GM18519 (cell line): ENCODE measurements around the gene HPD.
A peak's percentile ranks its signal among the peaks of the same experiment; 100 is the strongest.
"Not testable (repeated sequence)": the region's sequence is repeated elsewhere in the genome, so short reads cannot be mapped to it uniquely, and the experiment has no call there.

Source experiments
- ATAC-seq: cut with Tn5 transposase; IDR thresholded peaks from one replicate; pipeline ENCODE4 v1.9.1; 2021; ENCODE audit warnings: mild to moderate bottlenecking, moderate library complexity; ENCODE audit not compliant: unreplicated experiment, low FRiP score

HPD gene

GRCh38 chr12:121858662-121859572 is at the start of gene HPD:
TSS of gene HPD (minus strand) at chr12:121858859. CDS start at chr12:121858823, 36 bp downstream.
- ATAC-seq = no peak

DNA sequence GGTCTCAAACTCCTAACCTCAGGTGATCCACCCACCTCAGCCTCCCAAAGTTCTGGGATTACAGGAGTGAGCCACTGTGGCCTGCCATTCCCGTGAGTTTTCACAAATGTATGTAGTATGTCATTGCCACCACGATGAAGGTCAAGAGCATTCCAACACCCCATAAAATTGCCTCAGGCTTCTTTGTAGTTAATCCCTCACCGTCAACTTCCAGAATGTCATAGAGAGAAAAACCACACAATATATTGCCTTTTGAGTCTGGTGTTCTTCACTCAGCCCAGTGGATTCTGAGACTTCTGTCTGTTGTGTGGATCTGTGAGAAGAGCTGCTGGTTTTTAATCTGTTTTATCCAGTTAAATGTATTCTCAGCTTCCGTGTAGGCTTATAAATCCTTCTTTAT is 47.1 kb upstream of the HPD start:
- no peak for ATAC-seq

GRCh38 chr12:121903202-121903601 is 44.5 kb upstream of the HPD start:
- no peak for ATAC-seq

- ATAC-seq = no peak
These were observed 40.9 kb upstream of the HPD start for GRCh38 chr12:121899590-121899989.

DNA sequence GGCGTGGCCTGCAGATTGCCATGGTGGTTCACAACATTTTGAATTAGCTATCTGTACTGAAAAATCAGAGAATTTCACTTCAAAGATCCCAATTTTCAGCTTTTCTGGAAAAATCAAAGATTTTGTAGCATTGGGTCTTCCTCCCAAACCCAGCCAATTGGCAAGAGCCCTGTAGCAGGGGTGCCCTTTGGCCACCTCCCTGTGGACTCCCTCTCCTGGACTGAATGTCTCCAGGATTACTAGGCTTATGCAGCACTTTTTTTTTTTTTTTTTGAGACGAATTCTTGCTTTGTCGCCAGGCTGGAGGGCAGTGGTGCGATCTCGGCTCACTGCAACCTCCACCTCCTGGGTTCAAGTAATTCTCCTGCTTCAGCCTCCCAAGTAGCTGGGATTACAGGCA is 39.6 kb upstream of the HPD start:
- ATAC-seq = no peak

GRCh38 chr12:121894633-121895032 is 36.0 kb upstream of the HPD start:
- no peak for ATAC-seq

- no peak for ATAC-seq
These were observed 35.4 kb upstream of the HPD start for GRCh38 chr12:121893961-121894460.

GRCh38 chr12:121892673-121893561 is 34.3 kb upstream of the HPD start:
- ATAC-seq = no peak

- not testable (repeated sequence) for ATAC-seq
These were observed 31.0 kb upstream of the HPD start for GRCh38 chr12:121889661-121890060.

DNA sequence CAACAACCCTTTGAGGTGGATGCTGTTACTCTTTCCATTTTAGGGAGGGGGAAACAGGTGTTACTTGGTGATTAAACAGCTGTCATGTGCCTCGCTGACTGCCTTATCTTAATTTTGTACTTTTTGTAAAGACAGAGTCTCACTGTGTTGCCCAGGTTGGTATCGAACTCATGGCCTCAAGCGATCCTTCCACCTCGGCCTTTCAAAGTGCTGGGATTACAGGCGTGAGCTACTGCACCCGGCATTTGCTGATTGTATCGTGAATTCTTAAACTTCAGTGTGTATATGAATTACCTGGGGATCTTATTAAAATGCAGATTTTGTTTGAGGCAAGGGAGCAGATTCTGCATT is 30.6 kb upstream of the HPD start:
- no peak for ATAC-seq

- peak; percentile 66 for ATAC-seq
These were observed 30.0 kb upstream of the HPD start, which contains the start of gene PSMD9 for GRCh38 chr12:121888478-121889273. TSS of gene PSMD9 (plus strand) at chr12:121888790. CDS start at chr12:121888857, 67 bp downstream.

GRCh38 chr12:121888083-121888477 is 29.4 kb upstream of the HPD start:
- no peak for ATAC-seq

DNA sequence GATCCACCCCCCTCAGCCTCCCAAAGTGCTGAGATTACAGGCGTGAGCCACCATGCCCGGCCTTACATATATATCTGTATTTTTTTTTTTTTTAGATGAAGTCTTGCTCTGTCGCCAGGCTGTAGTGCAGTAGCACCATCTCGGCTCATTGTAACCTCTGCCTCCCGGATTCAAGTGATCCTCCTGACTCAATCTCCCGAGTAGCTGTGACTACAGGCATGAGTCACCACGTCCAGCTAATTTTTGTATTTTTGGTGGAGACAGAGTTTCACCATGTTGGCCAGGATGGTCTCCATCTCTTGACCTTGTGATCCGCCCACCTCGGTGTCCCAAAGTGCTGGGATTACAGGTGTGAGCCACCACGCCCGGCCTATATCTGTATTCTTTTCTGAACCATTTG is 26.5 kb upstream of the HPD start:
- not testable (repeated sequence) for ATAC-seq

DNA sequence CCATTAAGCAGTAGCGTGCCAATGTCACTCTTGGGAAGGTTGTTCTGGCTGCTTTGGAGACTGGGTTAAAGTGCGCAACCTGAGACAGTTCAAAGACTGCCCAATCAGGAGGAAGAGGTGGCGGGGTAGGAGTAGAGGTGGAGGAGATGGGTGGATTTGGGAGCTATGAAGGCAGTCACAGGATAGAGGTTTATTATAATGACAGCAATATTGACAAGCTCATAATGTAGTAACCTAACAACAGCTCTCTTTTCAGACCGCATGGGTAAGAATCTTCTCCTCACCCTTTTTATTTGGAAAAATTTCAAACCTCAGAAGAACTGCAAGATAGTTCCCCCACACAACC is 24.6 kb upstream of the HPD start:
- ATAC-seq = no peak

GRCh38 chr12:121876080-121876447 is 17.4 kb upstream of the HPD start:
- ATAC-seq = not testable (repeated sequence)

GRCh38 chr12:121875582-121875981 is 16.9 kb upstream of the HPD start:
- ATAC-seq = no peak

- ATAC-seq = no peak
These were observed 15.4 kb upstream of the HPD start for GRCh38 chr12:121874071-121874470.

- ATAC-seq = no peak
These were observed 14.5 kb upstream of the HPD start for GRCh38 chr12:121873216-121873569.

DNA sequence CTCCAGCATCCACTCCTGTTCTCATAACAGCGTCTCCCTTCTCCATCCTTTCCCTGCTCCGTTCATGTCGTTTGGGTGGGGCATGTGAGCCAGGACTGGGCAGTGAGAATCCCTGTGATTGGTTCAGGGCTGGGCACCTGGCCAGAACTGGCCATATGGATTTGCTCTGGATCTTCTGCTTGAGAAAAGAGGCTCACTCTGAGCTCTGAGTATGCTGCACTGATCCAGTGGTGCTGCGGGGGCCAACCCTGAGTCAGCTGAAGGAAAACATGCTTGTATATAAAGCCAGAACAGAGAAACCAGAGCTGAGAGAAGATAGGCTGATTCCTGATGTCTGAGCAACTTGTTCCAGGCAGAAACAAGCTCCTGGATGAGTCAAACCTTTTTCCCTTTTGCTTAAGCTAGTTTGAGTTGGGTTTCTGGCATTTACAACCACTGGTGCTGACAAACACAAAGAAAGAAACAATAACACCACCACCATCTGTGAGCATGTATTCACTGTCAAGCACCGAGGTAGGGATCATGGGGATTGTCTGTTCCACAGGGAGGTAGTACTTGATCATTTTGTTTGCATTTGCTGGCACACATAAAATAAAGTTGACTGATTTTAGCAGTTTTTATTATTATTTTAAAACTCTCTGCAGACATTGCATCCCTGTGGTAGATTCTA is 14.0 kb upstream of the HPD start:
- no peak for ATAC-seq

GRCh38 chr12:121871467-121871866 is 12.8 kb upstream of the HPD start:
- ATAC-seq = no peak
